CD14-positive monocyte (primary cell): ENCODE data around the gene WDR47. TPM values are rescaled to one million over a fixed set of nuclear protein-coding genes. Genes with fewer than 3 reads are reported as not detected.
A peak's percentile ranks its signal among the peaks of the same experiment; 100 is the strongest.

Source experiments
- DNase-seq, 3 donors: peaks; one replicate each; pipeline ENCODE4 v3.0.0-alpha.2; 2011 to 2022
- H2AFZ ChIP-seq: 2 replicates; pipeline ENCODE4 v1.6.0; 2012; ENCODE audit warnings: mild to moderate bottlenecking, low read depth, low read length, inconsistent platforms; ENCODE audit not compliant: insufficient read depth, poor library complexity, severe bottlenecking
- H3K27ac ChIP-seq, 2 donors: 1 replicate in 1 of 2; 2 replicates in 1 of 2; pipeline ENCODE4 v1.5.1; 2012 to 2013; ENCODE audit warnings: low read length in 2 of 2, control low read depth in 1 of 2, inconsistent platforms in 1 of 2, low read depth in 1 of 2, mild to moderate bottlenecking in 1 of 2
- H3K27me3 ChIP-seq, 2 donors: one replicate each; pipeline versions ENCODE4 v1.6.0 to v1.6.1; 2011 to 2013; ENCODE audit warnings: low read length in 2 of 2; ENCODE audit not compliant: control insufficient read depth in 2 of 2, insufficient read depth in 2 of 2
- H3K36me3 ChIP-seq, 2 donors: replicated peaks in 1 of 2; 1 replicate in 1 of 2; 2 replicates in 1 of 2; pipeline versions ENCODE4 v1.5.1 to v1.6.1; 2012 to 2013; ENCODE audit warnings: low read length in 2 of 2, control low read depth in 1 of 2, inconsistent platforms in 1 of 2, mild to moderate bottlenecking in 1 of 2; ENCODE audit not compliant: insufficient read depth in 2 of 2, control insufficient read depth in 1 of 2
- H3K4me1 ChIP-seq, 2 donors: 1 replicate in 1 of 2; 2 replicates in 1 of 2; pipeline versions ENCODE4 v1.5.1 to v1.6.1; 2012 to 2013; ENCODE audit warnings: low read length in 2 of 2, control low read depth in 1 of 2, inconsistent platforms in 1 of 2, mild to moderate bottlenecking in 1 of 2, moderate library complexity in 1 of 2; ENCODE audit not compliant: insufficient read depth in 2 of 2, control insufficient read depth in 1 of 2
- H3K4me2 ChIP-seq: replicated peaks from 2 replicates; pipeline ENCODE3; 2012; ENCODE audit warnings: low read length, moderate library complexity, mild to moderate bottlenecking; ENCODE audit not compliant: poor library complexity, severe bottlenecking; ENCODE audit errors: extremely low read depth
- H3K4me3 ChIP-seq, 3 experiments: fragments of 200-600 bp in 1 of 3; sonication (generic) in 1 of 3; replicated peaks in 1 of 3; 1 replicate in 2 of 3; 2 replicates in 1 of 3; pipeline ENCODE4 v1.5.1; 2011 to 2013; ENCODE audit warnings: low read length in 3 of 3, mild to moderate bottlenecking in 3 of 3, control low read depth in 2 of 3, low read depth in 2 of 3, inconsistent platforms in 1 of 3, moderate library complexity in 1 of 3
- H3K79me2 ChIP-seq: 2 replicates; pipeline ENCODE4 v1.6.0; 2012; ENCODE audit warnings: mild to moderate bottlenecking, control low read depth, inconsistent platforms, low read length, moderate library complexity; ENCODE audit not compliant: insufficient read depth
- H3K9ac ChIP-seq: 2 replicates; pipeline ENCODE4 v1.6.0; 2017; ENCODE audit warnings: low read length, mild to moderate bottlenecking; ENCODE audit not compliant: insufficient read depth, poor library complexity, severe bottlenecking
- H3K9me3 ChIP-seq, 2 donors: replicated peaks in 1 of 2; 1 replicate in 1 of 2; 2 replicates in 1 of 2; pipeline versions ENCODE4 v1.5.1 to v1.6.1; 2012 to 2013; ENCODE audit warnings: low read length in 2 of 2, control low read depth in 1 of 2; ENCODE audit not compliant: control insufficient read depth in 1 of 2, insufficient read depth in 1 of 2
- H4K20me1 ChIP-seq: 2 replicates; pipeline ENCODE4 v1.6.0; 2012; ENCODE audit warnings: mild to moderate bottlenecking, low read length, control low read depth, moderate library complexity; ENCODE audit not compliant: insufficient read depth
- H3K27ac Mint-ChIP-seq, 7 donors: one replicate each; pipeline ENCODE4 v1.8.0; 2020; ENCODE audit warnings: mild to moderate bottlenecking in 7 of 7, mixed read lengths in 7 of 7, moderate library complexity in 6 of 7, inconsistent platforms in 2 of 7
- H3K27me3 Mint-ChIP-seq, 3 donors: one replicate each; pipeline ENCODE4 v1.8.0; 2021 to 2022; ENCODE audit warnings: low read depth in 3 of 3, mild to moderate bottlenecking in 3 of 3, mixed read lengths in 3 of 3, moderate library complexity in 3 of 3, inconsistent platforms in 1 of 3
- H3K36me3 Mint-ChIP-seq, 2 donors: one replicate each; pipeline ENCODE4 v1.8.0; 2020; ENCODE audit warnings: mixed read lengths in 2 of 2, inconsistent platforms in 1 of 2, mild to moderate bottlenecking in 1 of 2
- H3K4me1 Mint-ChIP-seq: one replicate; pipeline ENCODE4 v1.8.0; 2020; ENCODE audit warnings: mild to moderate bottlenecking, mixed read lengths
- H3K4me3 Mint-ChIP-seq, 2 donors: one replicate each; pipeline ENCODE4 v1.8.0; 2020; ENCODE audit warnings: mild to moderate bottlenecking in 2 of 2, mixed read lengths in 2 of 2, moderate library complexity in 1 of 2
- H3K9me3 Mint-ChIP-seq, 7 donors: one replicate each; pipeline ENCODE4 v1.8.0; 2020 to 2022; ENCODE audit warnings: mixed read lengths in 7 of 7, mild to moderate bottlenecking in 6 of 7, moderate library complexity in 6 of 7, inconsistent platforms in 2 of 7
- CTCF ChIP-seq: fragments of 200-600 bp; IDR thresholded peaks from one replicate; pipeline ENCODE4 v1.8.0; 2022; ENCODE audit warnings: antibody characterized with exemption, mild to moderate bottlenecking
- WGBS: methylation state at CpG from one replicate; pipeline ENCODE4 v1.1.5; 2013; ENCODE audit warnings: missing lambda C conversion rate; ENCODE audit not compliant: insufficient coverage; 5-methylcytosine and 5-hydroxymethylcytosine counted together
- intact Hi-C, 2 donors: fragments of 100-400 bp; cut with micrococcal nuclease; formaldehyde crosslinking; loops; one replicate each; pipeline versions ENCODE4 v1.15.0 to v1.15.1; 2023
- polyA plus RNA-seq, 3 donors: library from polyadenylated mRNA; depleted of rRNA in 1 of 3; unstranded in 2 of 3; stranded (reverse) in 1 of 3; fragments of 300-500 nt in 2 of 3; fragments of >200 nt in 1 of 3; fragmentation: Illumina TruSeq in 2 of 3; gene quantifications; 1 replicate in 2 of 3; 2 replicates in 1 of 3; pipeline ENCODE4 v1.2.3, GENCODE V29; 2012 to 2021

The WDR47 gene
- polyA plus RNA-seq, 3 donors: 5.2 to 7.6 (median 6.0) TPM

- 100% methylated on average over 2 of the region's 8 CpGs for WGBS
Observed at GRCh38 chr1:109067883-109068282, 26.0 kb upstream of the WDR47 start.

GRCh38 chr1:109065137-109065536 lies 23.2 kb upstream of the WDR47 start:
- Histone ChIP-seq H3K4me1 (no peaks in the 10 kb centered on the region), H4K20me1 (peaks cover 22% of the 10 kb centered on the region), H3K27ac (no peak overlapping the region), H3K4me3 (no peak overlapping the region), H3K9ac (no peak overlapping the region), H3K36me3 (peaks cover 46 to 81% of the 10 kb centered on the region in 2 donors), H2AFZ (no peak overlapping the region), H3K27me3 (no peaks in the 10 kb centered on the region), H3K9me3 (no peaks in the 10 kb centered on the region), H3K79me2 (peaks cover 24% of the 10 kb centered on the region), H3K4me2 (no peak overlapping the region)
- no peak for TF ChIP-seq CTCF
- no CpG with 5 or more reads among the region's 3 CpGs for WGBS
- H3K27me3 Mint-ChIP-seq: no peaks in the 10 kb centered on the region
- H3K36me3 Mint-ChIP-seq: peaks cover 40 to 61% of the 10 kb centered on the region in 2 donors
- DNase-seq: no peak
- no peak overlapping the region for H3K27ac Mint-ChIP-seq
- no peaks in the 10 kb centered on the region for H3K4me1 Mint-ChIP-seq
- H3K4me3 Mint-ChIP-seq: no peak overlapping the region
- no peaks in the 10 kb centered on the region for H3K9me3 Mint-ChIP-seq
- intact Hi-C loops: no loop called here

More at GRCh38 chr1:109067883-109068282, 26.0 kb upstream of the WDR47 start:
- Histone ChIP-seq H3K4me1 (peaks cover 1 to 3% of the 10 kb centered on the region in 2 donors), H3K4me3 (no peak overlapping the region), H3K27ac (no peak overlapping the region), H3K79me2 (peaks cover 31% of the 10 kb centered on the region), H3K27me3 (no peaks in the 10 kb centered on the region), H3K9me3 (no peaks in the 10 kb centered on the region), H3K9ac (no peak overlapping the region), H2AFZ (no peak overlapping the region), H3K36me3 (peaks cover 43 to 81% of the 10 kb centered on the region in 2 donors), H4K20me1 (peaks cover 22% of the 10 kb centered on the region), H3K4me2 (no peak overlapping the region)
- Mint-ChIP-seq H3K4me3 (no peak overlapping the region), H3K4me1 (peaks cover 4% of the 10 kb centered on the region), H3K27me3 (no peaks in the 10 kb centered on the region), H3K9me3 (no peaks in the 10 kb centered on the region), H3K36me3 (peaks cover 45 to 71% of the 10 kb centered on the region in 2 donors), H3K27ac (peak overlapping the region in 1 of 7 donors; percentile 40)
- intact Hi-C loops: no loop called here
- no peak for DNase-seq
- no peak for TF ChIP-seq CTCF
